Esophagus squamous epithelium (tissue), 5 donors: Measurements from ENCODE around the gene PLEKHH2. TPM values are rescaled to one million over a fixed set of nuclear protein-coding genes. Genes with fewer than 3 reads are reported as not detected.

Experiments
- DNase-seq: peaks from one replicate; lab custom pipeline; 2025; lab: John Stamatoyannopoulos, UW
- H3K27ac ChIP-seq, 4 donors: fragments of 200-600 bp; sonication (generic); one replicate each; pipeline ENCODE4 v1.5.1; 2016 to 2019; ENCODE audit warnings: mild to moderate bottlenecking in 1 of 4
- H3K27me3 ChIP-seq, 4 donors: fragments of 200-600 bp; sonication (generic); 1 replicate in 3 of 4; 2 replicates in 1 of 4; pipeline versions ENCODE4 v1.5.1 to v1.6.0; 2017 to 2021; ENCODE audit warnings: antibody characterized with exemption in 1 of 4
- H3K36me3 ChIP-seq, 3 donors: fragments of 200-600 bp; sonication (generic); one replicate each; pipeline ENCODE4 v1.5.1; 2016 to 2019
- H3K4me1 ChIP-seq, 3 donors: fragments of 200-600 bp; sonication (generic); one replicate each; pipeline ENCODE4 v1.5.1; 2017 to 2019
- H3K4me3 ChIP-seq, 4 donors: fragments of 200-600 bp; sonication (generic); 1 replicate in 3 of 4; 2 replicates in 1 of 4; pipeline ENCODE4 v1.5.1; 2016 to 2019; ENCODE audit warnings: mild to moderate bottlenecking in 2 of 4, moderate library complexity in 1 of 4
- H3K9me3 ChIP-seq, 3 donors: fragments of 200-600 bp; sonication (generic); one replicate each; pipeline ENCODE4 v1.5.1; 2016 to 2019
- POLR2A ChIP-seq, 4 donors: fragments of 450-650 bp; IDR thresholded peaks; one replicate each; pipeline ENCODE4 v1.6.1; 2017; ENCODE audit warnings: antibody characterized with exemption in 4 of 4, mild to moderate bottlenecking in 4 of 4, moderate library complexity in 3 of 4
- WGBS, 2 donors: methylation state at CpG; one replicate each; pipeline ENCODE4 v1.1.5; 2018; 5-methylcytosine and 5-hydroxymethylcytosine counted together
- intact Hi-C: fragments of 100-400 bp; cut with DNase I; formaldehyde crosslinking; loops from one replicate; pipeline ENCODE4 v1.15.0; 2022
- total RNA-seq, 4 donors: library from RNA; depleted of rRNA; stranded (reverse); fragments of >200 nt; gene quantifications; one replicate each; pipeline ENCODE4 v1.1.0, GENCODE V29; 2016
- TF ChIP-seq, protein P1 (sequence below), 6 experiments: fragments of 450-650 bp in 4 of 6; fragments of 200-600 bp in 2 of 6; sonication (generic) in 2 of 6; IDR thresholded peaks; one replicate each; pipeline ENCODE4 v1.5.1; 2016 to 2019; ENCODE audit warnings: antibody characterized with exemption in 6 of 6, mild to moderate bottlenecking in 4 of 6, moderate library complexity in 4 of 6
- donor health status: DM: yes; HTN: yes; CAD: no.

PLEKHH2 gene
- total RNA-seq, 4 donors from 2014 or later, result 1.7 to 25.7 (median 8.3) TPM

DNA sequence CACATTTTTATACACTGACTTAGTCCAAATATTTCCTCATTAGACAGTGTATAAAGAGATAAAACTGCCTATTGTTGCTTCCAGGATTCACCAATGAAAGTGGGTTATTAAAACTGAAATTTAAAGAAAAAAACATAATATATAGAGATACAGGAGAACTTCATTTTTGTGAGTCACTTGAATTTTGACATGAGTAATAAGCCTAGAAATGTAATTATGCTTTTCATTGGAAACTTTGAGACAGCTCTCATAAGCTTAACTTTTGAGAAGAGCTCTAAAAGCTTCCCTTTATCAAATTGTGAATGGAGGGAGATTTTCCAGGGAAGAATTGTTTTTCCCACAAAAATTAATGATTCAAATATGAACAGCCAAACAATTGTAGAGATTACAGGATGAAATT, 150.8 kb downstream of the PLEKHH2 start:
- H3K9me3 ChIP-seq, result no peaks in the 10 kb centered on the region
- H3K36me3 ChIP-seq, result peaks cover 0 to 42% (median 0%) of the 10 kb centered on the region in 3 donors
- DNase-seq, result no peak
- intact Hi-C loops, result no loop called here
- peaks cover 0 to 16% (median 6%) of the 10 kb centered on the region in 3 donors for H3K4me1 ChIP-seq
- H3K4me3 ChIP-seq, result no peak overlapping the region
- TF ChIP-seq, protein P1, sequence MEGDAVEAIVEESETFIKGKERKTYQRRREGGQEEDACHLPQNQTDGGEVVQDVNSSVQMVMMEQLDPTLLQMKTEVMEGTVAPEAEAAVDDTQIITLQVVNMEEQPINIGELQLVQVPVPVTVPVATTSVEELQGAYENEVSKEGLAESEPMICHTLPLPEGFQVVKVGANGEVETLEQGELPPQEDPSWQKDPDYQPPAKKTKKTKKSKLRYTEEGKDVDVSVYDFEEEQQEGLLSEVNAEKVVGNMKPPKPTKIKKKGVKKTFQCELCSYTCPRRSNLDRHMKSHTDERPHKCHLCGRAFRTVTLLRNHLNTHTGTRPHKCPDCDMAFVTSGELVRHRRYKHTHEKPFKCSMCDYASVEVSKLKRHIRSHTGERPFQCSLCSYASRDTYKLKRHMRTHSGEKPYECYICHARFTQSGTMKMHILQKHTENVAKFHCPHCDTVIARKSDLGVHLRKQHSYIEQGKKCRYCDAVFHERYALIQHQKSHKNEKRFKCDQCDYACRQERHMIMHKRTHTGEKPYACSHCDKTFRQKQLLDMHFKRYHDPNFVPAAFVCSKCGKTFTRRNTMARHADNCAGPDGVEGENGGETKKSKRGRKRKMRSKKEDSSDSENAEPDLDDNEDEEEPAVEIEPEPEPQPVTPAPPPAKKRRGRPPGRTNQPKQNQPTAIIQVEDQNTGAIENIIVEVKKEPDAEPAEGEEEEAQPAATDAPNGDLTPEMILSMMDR (IDR thresholded peaks at IDR 0.05), result no peak
- no peak for TF ChIP-seq POLR2A (IDR thresholded peaks at IDR 0.05)
- no peaks in the 10 kb centered on the region for H3K27me3 ChIP-seq
- H3K27ac ChIP-seq, result peak overlapping the region in 1 of 4 donors; percentile 30

GRCh38 chr2:43788646-43789045, 151.6 kb downstream of the PLEKHH2 start:
- peak overlapping the region in 1 of 4 donors; percentile 30 for H3K27ac ChIP-seq
- WGBS, 2 donors, result 94 to 100% methylated on average over 1 of the region's 1 CpG
- no peak for TF ChIP-seq POLR2A (IDR thresholded peaks at IDR 0.05)
- TF ChIP-seq, protein P1 (IDR thresholded peaks at IDR 0.05), result no peak

DNA sequence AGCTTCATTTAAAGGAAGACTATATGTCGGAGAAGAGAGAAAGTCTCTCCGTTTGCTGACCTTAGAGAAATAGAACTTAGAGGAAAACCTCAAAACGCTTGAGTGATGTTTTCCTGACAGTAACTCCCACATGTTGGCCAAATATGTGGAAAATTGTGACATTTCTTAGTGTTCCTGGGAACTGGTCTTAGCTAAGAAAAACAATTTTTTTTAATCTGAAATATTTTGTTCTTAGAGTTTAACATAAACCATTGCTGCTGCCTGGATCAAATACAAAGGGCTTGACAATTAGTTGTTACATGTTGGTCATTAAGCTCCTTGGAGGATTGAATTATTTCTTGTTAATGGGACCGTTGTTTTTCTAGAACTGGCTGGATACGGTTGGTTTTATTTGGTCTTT, 153.1 kb downstream of the PLEKHH2 start:
- intact Hi-C loops, result no loop called here
- H3K27me3 ChIP-seq, result no peaks in the 10 kb centered on the region
- H3K9me3 ChIP-seq, result no peaks in the 10 kb centered on the region
- no peak for TF ChIP-seq POLR2A (IDR thresholded peaks at IDR 0.05)
- TF ChIP-seq, protein P1 (IDR thresholded peaks at IDR 0.05), result no peak
- 66 to 74% methylated on average over 5 of the region's 5 CpGs for WGBS, 2 donors
- no peak overlapping the region for H3K4me3 ChIP-seq
- H3K27ac ChIP-seq, result peak overlapping the region in 3 of 4 donors; percentile 2 to 56 (median 11)
- peaks cover 0 to 16% (median 6%) of the 10 kb centered on the region in 3 donors for H3K4me1 ChIP-seq
- DNase-seq, result no peak
- peaks cover 0 to 36% (median 0%) of the 10 kb centered on the region in 3 donors for H3K36me3 ChIP-seq

More at GRCh38 chr2:43788646-43789045, 151.6 kb downstream of the PLEKHH2 start:
- Histone ChIP-seq H3K9me3 (no peaks in the 10 kb centered on the region), H3K36me3 (peaks cover 0 to 42% (median 0%) of the 10 kb centered on the region in 3 donors), H3K4me3 (no peak overlapping the region), H3K27me3 (no peaks in the 10 kb centered on the region), H3K4me1 (peaks cover 0 to 16% (median 6%) of the 10 kb centered on the region in 3 donors)
- no peak for DNase-seq
- intact Hi-C loops, result no loop called here

GRCh38 chr2:43791035-43791765, 154.1 kb downstream of the PLEKHH2 start:
- Histone ChIP-seq H3K27ac (peak overlapping the region in 3 of 4 donors; percentile 2 to 58 (median 56)), H3K9me3 (no peaks in the 10 kb centered on the region), H3K27me3 (no peaks in the 10 kb centered on the region), H3K4me1 (peaks cover 0 to 16% (median 6%) of the 10 kb centered on the region in 3 donors), H3K36me3 (peaks cover 0 to 43% (median 0%) of the 10 kb centered on the region in 3 donors), H3K4me3 (no peak overlapping the region)
- intact Hi-C loops, result no loop called here
- WGBS, 2 donors, result 69 to 88% methylated on average over 2 of the region's 2 CpGs
- TF ChIP-seq, protein P1 (IDR thresholded peaks at IDR 0.05), result no peak
- no peak for TF ChIP-seq POLR2A (IDR thresholded peaks at IDR 0.05)
- no peak for DNase-seq

DNA sequence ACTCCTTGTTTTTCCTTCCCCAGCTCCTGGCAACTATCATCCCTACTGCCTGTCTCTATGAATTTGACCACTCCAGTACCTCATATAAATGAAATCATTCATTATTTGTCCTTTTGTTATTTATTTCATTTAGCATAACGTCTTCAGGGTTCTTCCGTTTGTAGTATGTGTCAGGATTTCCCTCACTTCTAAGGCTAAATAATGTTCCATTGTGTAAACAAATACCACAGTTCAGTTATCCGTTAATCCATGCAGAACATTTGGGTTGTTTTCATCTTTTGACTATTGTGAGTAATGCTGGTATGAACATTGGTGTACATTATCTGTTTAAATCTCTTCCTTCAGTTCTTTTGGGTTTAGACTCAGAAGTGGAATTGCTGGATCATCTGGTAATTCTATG, 155.6 kb downstream of the PLEKHH2 start:
- DNase-seq, result no peak
- no peak overlapping the region for H3K4me3 ChIP-seq
- TF ChIP-seq, protein P1 (IDR thresholded peaks at IDR 0.05), result no peak
- TF ChIP-seq POLR2A (IDR thresholded peaks at IDR 0.05), result no peak
- no peaks in the 10 kb centered on the region for H3K27me3 ChIP-seq
- H3K27ac ChIP-seq, result no peak overlapping the region
- peaks cover 0 to 16% (median 6%) of the 10 kb centered on the region in 3 donors for H3K4me1 ChIP-seq
- no peaks in the 10 kb centered on the region for H3K9me3 ChIP-seq
- WGBS, 2 donors, result 65 to 80% methylated on average over 3 of the region's 3 CpGs
- intact Hi-C loops, result no loop called here
- peaks cover 0 to 47% (median 0%) of the 10 kb centered on the region in 3 donors for H3K36me3 ChIP-seq
